ENCODE data around the gene RPL34. TPM values are rescaled to one million over a fixed set of nuclear protein-coding genes. Genes with fewer than 3 reads are reported as not detected.

The RPL34 gene
- polyA plus RNA-seq, 2 of the 4 experiments (the other 2 are of a cell fraction): 949 to 1,255 TPM

GRCh38 chr4:108612365-108612764 is 8.0 kb upstream of the RPL34 start:
- Histone ChIP-seq H3K4me3 (no peak overlapping the region), H3K9me3 (peaks cover 2% of the 10 kb centered on the region; the same call in 1 of the 3 replicates), H3K4me2 (no peak overlapping the region), H3K4me1 (no peaks in the 10 kb centered on the region), H3K27ac (no peak overlapping the region)
- ATAC-seq (no peak), DNase-seq (ENCODE audit: low read depth in 1 of 2, low spot score in 1 of 2) (no peak), FAIRE-seq (no peak)
- POLR2A ChIA-PET: no interaction called here
- CTCF ChIA-PET: no interaction called here
- TF ChIP-seq HOXA7 (CRISPR knock-in tag; IDR thresholded peaks at IDR 0.05) (no peak), EHF (CRISPR knock-in tag; IDR thresholded peaks at IDR 0.05) (no peak), NR3C1 (IDR thresholded peaks at IDR 0.05) (no peak), EHMT2 (IDR thresholded peaks at IDR 0.05; ENCODE audit: low read depth) (no peak), TP53 (CRISPR knock-in tag; IDR thresholded peaks at IDR 0.05) (no peak), HEYL (CRISPR knock-in tag; IDR thresholded peaks at IDR 0.05) (no peak), MAFK (IDR thresholded peaks at IDR 0.05; ENCODE audit: partially characterized antibody) (no peak), E2F6 (IDR thresholded peaks at IDR 0.05; ENCODE audit: borderline replicate concordance, low read depth) (no peak), GATA3 (IDR thresholded peaks at IDR 0.05; ENCODE audit: borderline replicate concordance) (no peak), KDM1A (IDR thresholded peaks at IDR 0.05; ENCODE audit: low read depth) (no peak)
- 81% methylated on average over 6 of the region's 6 CpGs for WGBS (ENCODE audit: missing lambda C conversion rate)

GRCh38 chr4:108619372-108620100 is 840 bp upstream of the RPL34 start:
- Histone ChIP-seq H3K4me1 (peaks cover 28% of the 10 kb centered on the region; the same call in 2 of the 3 replicates), H3K4me3 (peak overlapping the region; percentile 80), H3K9me3 (peaks cover 2% of the 10 kb centered on the region; the same call in 1 of the 3 replicates), H3K27ac (peak overlapping the region; percentile 48 to 49; a peak in 4 of 6 replicates), H3K4me2 (peak overlapping the region; percentile 81)
- CTCF ChIA-PET: no interaction called here
- no peak for TF ChIP-seq TFCP2L1 (CRISPR knock-in tag; IDR thresholded peaks at IDR 0.05)
- TF ChIP-seq RAD21 (conservative IDR thresholded peaks at IDR 0.05 in 1 of 2, IDR thresholded peaks at IDR 0.05 in 1 of 2): no peak
- TF ChIP-seq BHLHE40 (IDR thresholded peaks at IDR 0.05; ENCODE audit: low read depth, low read length): no peak
- TF ChIP-seq NR3C1 (IDR thresholded peaks at IDR 0.05): no peak
- no peak for TF ChIP-seq RFX5 (IDR thresholded peaks at IDR 0.05)
- TF ChIP-seq CHD4 (IDR thresholded peaks at IDR 0.05; ENCODE audit: borderline replicate concordance): no peak
- no peak for TF ChIP-seq MAX (IDR thresholded peaks at IDR 0.05)
- TF ChIP-seq ZC3H11A (IDR thresholded peaks at IDR 0.05): no peak
- TF ChIP-seq HOXA7 (CRISPR knock-in tag; IDR thresholded peaks at IDR 0.05): no peak
- no peak for TF ChIP-seq EHMT2 (IDR thresholded peaks at IDR 0.05; ENCODE audit: low read depth)
- TF ChIP-seq RARB (CRISPR knock-in tag; IDR thresholded peaks at IDR 0.05): no peak
- no peak for TF ChIP-seq MYC (IDR thresholded peaks at IDR 0.05; ENCODE audit: borderline replicate concordance, low read length)
- TF ChIP-seq JUNB (IDR thresholded peaks at IDR 0.05): no peak
- TF ChIP-seq HDAC2 (IDR thresholded peaks at IDR 0.05): no peak
- no peak for TF ChIP-seq SREBF2 (IDR thresholded peaks at IDR 0.05)
- no peak for TF ChIP-seq CEBPB (IDR thresholded peaks at IDR 0.05)
- no peak for TF ChIP-seq PBX3 (IDR thresholded peaks at IDR 0.05)
- TF ChIP-seq GATA3 (IDR thresholded peaks at IDR 0.05; ENCODE audit: borderline replicate concordance): no peak
- TF ChIP-seq NPAS2 (CRISPR knock-in tag; IDR thresholded peaks at IDR 0.05; ENCODE audit: borderline replicate concordance): no peak
- no peak for TF ChIP-seq RCOR1 (IDR thresholded peaks at IDR 0.05; ENCODE audit: low read depth, low read length)
- FAIRE-seq: no peak
- POLR2A ChIA-PET: interaction anchor here (0.6 to 2.1 kb wide), 3 partner anchors 12 to 226 kb away, joined by 3 to 17 read pairs (median 3); partner anchors contain the start of gene OSTC
- ATAC-seq: no peak
- DNase-seq (ENCODE audit: low read depth in 1 of 2, low spot score in 1 of 2): no peak
- WGBS (ENCODE audit: missing lambda C conversion rate): 74% methylated on average over 7 of the region's 7 CpGs

Measured in A549 (cell line).